HG02610 (cell line): ENCODE measurements around the gene LRRK2.
"Not testable (repeated sequence)": the region's sequence is repeated elsewhere in the genome, so short reads cannot be mapped to it uniquely, and the experiment has no call there.

Experiments used
- ATAC-seq: cut with Tn5 transposase; IDR thresholded peaks from one replicate; pipeline ENCODE4 v1.9.1; 2021; ENCODE audit warnings: mild to moderate bottlenecking, moderate library complexity; ENCODE audit not compliant: unreplicated experiment

The LRRK2 gene

GRCh38 chr12:40211186-40211585, 13.6 kb upstream of the LRRK2 start:
- not testable (repeated sequence) for ATAC-seq

DNA sequence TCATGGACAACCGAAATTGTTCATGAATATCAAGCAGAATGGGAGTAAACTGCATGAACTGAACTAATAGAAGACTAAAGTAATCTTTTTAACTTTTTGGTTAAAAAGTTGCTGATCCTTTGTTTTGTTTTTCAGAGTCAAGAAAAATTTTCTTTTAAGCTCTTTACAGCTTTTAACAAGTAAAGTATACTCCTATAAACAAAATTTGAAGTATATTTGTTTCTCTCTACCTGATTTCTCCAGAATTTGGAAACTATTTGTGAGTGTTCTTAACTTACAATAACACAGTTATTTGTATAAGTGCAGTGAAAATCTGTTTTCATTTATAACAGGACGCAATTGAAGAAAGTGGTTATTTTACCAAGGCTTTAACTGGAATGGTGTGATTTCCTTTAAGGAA, 12.2 kb upstream of the LRRK2 start:
- ATAC-seq = no peak

DNA sequence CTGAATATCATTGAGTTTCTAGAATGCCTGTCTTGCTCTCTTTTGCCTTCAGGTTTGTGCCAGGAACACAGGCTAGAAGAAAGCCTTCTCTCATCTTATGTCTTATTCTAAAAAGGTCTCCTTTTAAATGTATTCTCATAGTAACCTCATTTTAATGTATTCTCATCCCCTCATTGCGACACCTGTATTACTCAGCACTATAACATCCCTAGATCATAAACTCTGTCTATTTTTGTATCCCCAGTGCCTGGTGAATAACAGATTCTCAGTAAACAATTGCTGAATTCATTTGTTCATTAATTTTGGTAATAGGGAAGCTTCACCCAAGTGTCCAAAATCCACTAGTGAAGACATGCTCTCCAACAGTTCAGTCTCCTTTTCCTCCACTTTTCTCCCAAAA, 8.8 kb upstream of the LRRK2 start:
- ATAC-seq = no peak

DNA sequence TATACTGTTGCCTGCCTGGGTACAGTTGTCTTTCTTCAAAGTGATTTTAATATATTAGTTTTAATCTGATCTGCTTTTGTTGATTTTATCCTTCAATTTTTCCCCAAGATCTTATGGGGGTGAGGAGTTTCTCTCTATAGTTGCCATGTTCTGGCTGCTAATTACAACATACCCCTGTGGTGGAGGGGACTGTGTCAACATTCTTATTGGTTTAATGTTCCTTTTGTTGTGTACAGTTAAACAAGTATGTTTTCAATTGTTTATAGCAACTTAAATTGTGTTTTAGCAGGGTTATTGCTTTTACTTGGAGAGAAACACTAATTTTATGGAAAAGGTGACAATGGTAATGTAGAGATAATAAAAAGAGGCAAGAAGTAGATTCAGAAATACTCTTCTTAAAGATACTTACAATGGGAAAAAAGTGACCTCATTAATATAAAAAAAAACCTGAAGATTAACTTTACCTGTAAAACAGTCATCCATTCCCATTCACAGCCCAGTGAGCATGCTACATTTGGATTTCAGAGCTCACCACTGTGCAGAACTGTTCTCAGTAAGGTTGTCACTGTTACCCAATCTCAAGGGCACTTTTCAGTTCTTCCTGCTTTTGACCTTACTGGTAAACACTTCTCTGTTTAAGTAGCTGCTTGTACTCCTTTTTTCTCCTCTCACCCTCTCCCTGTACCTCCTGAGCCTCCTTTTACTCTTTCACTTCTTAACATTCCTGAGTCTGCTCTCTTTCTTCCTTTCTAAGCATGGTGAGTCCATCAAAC, 8.1 kb upstream of the LRRK2 start:
- ATAC-seq = no peak

DNA sequence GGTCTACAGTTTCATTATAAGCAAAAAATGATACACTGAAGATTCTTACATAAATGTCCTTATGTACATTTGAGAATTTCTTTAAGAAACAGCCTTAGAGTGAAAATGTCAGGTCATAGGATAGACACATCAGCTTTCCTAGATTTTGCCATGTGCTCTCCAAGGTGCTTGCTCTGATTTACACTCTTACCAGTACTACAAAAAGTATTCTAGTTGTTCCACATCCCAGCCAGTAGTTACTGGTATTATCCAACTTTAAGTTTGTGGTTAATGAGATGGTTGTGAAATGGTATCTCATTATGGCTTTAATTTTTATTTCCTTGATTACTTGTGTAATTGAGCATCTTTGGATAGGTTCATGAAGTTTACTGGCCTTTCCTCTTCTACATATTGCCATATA, 5.0 kb upstream of the LRRK2 start:
- ATAC-seq = no peak

GRCh38 chr12:40222247-40222646, 2.5 kb upstream of the LRRK2 start:
- no peak for ATAC-seq

GRCh38 chr12:40223646-40224045, 1.2 kb upstream of the LRRK2 start:
- no peak for ATAC-seq

DNA sequence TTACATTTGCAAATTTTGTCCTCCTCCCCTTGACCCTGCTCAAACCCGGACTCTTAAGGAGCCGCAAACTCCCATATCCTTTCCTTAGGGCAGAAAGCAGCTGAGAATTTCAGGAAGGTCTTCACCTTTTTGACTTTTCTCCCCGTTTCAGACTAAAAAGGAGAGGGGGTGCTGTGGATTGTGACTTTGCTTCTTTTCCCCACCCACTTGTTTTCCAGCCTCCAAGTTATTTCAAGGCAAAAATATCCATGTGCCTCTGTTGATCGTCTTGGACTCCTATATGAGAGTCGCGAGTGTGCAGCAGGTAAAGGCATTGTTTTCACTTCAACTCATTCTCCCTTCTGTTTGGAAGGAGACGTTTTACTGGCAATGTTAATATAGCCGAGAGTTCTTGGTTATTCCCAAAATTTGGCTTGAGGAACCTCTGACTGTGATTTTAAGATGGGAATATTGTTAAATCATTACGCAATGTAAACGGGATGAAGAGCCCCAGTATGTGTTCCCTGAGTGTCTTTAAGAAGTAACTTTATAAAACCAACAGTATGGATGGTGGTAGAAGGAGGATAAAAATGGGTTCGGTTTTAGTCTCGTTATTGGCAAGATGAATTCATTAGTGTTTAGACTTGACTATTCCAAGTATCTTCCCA, 663 bp downstream of the LRRK2 start:
- ATAC-seq = no peak

GRCh38 chr12:40225984-40226602, 1.3 kb downstream of the LRRK2 start:
- ATAC-seq = peak; percentile 76

DNA sequence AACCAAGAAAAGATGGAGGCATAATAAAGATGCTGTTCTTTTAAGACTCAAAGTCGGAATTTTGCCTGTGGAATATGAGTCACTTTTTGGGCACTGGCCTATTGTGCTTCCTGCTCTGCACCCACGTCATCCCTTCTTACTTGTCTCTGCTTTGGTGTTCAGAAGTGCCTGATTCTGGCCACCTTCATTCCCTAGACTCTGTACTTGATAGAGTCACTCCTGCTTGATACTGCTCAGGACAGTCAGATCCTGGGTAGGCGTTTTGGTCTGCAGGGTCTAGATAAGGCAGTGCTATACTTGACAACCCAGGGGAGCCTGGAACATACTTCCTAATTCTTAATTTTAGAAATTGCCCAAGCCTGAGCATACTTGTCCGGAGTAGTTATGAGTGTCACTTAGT, 1.9 kb downstream of the LRRK2 start:
- ATAC-seq = peak; percentile 29

GRCh38 chr12:40227447-40227846, 2.6 kb downstream of the LRRK2 start:
- no peak for ATAC-seq

DNA sequence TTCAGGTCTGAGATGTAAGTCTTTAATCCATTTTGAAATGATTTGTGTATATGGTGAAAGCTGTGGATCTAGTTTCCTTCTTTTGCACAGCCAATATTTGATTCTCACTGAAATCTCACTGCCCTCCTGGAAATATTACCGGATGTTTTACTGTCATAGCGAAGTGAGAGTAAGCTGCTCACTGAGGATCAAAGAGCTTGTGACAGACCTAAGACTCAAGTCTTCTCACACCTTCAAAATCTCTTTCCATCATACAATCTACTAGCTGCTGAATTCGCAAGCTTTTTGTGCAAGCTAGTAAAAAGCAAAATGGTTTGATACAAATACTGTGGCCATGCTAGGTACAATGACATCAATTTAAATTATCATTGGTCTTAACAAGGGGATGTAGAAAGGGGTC, 3.9 kb downstream of the LRRK2 start:
- no peak for ATAC-seq

DNA sequence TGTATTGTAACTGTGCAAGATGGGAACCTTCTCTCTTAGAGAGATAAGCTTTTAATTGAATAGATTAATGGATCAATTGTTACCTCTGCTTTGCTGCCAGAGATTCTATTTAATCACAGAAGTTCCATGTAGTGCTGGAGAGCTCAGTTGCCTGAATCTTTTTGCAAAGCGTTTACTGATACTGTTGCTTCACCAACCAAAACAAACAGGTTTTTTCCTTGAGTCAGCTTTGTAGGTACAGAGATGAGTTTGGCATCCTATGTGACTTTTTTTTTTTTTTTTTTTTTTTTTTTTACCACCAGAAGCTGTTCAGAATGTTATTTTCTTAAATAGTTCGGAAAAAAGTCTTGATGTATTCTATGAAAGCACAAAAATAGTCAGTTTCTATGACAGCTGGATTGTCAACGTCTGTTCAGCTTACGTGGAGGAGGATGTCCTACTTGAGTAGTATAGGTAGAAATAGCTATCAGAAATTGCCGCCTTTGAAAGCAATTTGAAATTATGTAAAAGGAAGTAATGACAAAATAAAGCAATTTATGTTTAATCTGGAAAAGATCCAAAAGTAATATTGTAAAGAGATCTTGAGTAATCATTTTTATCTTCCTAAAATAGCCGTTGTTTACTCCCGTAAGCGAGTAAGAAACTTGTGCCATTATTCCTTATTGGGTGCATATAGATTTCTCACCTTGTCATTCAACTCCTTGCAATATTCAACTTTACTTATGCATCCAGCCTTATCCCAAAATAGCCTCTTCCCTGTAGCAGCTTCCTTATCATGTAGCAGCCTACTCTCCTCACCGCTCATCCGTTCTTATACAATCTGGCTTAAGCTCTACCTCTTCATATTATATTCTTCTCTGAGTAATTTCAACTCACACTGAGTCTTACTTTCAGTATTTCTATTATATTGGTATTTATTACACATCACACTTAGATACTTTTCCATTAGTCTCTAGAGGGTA, 5.2 kb downstream of the LRRK2 start:
- ATAC-seq = peak; percentile 27

DNA sequence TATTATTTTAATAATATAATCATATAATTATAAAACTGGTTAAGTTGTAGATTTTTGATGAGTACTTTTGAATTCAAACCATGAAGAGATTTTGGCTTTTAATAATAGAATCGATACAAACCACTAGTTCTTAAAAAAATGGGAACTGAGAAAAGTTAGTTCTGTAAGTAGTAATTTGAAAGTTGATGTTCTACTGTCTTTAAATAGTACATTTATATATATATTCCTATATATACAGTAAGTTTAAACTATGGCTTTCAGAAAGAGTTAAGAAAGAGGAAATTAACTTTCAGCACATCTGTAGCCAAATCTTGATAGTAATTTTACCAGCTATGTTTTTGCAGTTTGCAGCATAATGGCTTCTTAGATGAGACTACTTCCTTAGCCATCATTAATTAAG, 7.8 kb downstream of the LRRK2 start:
- ATAC-seq = no peak

GRCh38 chr12:40233741-40234367, 9.1 kb downstream of the LRRK2 start:
- ATAC-seq = no peak

GRCh38 chr12:40236357-40236850, 11.6 kb downstream of the LRRK2 start:
- ATAC-seq = no peak

GRCh38 chr12:40238266-40238902, 13.6 kb downstream of the LRRK2 start:
- no peak for ATAC-seq

DNA sequence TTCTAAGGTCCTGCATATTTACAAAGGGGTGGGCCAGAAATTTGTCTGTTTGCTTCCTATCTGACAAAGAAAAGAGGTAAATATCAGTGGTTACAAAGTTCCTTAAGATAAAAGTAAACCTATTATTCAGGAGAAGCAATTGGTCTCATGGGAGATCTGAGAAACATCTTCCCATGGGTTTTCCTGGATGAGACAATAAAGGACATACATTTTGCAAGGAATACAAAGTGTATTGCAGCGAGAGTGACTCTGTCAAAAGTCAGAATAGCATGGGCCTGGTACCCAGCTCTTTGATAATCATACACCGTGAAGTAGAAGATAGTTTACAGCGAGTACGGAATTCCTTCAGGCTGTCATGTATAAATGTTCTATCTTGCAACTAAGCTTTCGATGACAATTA, 14.2 kb downstream of the LRRK2 start:
- ATAC-seq = no peak

DNA sequence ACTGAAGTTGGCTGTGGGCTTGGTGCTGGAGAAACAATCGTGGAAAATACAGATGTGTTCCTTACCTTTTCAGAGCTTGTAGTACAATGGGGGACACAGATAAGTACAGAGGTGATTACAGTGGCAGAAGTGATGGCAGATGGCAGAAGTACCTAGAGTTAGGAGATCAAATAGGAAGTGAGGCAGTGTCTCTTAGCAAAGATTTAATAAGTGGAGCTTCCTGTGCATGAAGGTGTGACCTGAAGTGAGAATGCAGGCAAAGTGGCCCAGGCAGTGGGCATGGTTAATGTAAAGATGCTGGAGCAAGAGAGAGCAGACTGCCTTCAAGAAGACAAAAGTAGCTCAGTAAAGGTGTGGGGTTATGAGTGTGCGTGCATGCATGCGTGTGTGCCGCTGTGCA, 16.0 kb downstream of the LRRK2 start:
- no peak for ATAC-seq

GRCh38 chr12:40241741-40242140, 16.9 kb downstream of the LRRK2 start:
- no peak for ATAC-seq
